Ureter (tissue), 1 donor: ENCODE measurements around the gene RUBCNL. TPM values are rescaled to one million over a fixed set of nuclear protein-coding genes. Genes with fewer than 3 reads are reported as not detected.
"Not testable (repeated sequence)": the region's sequence is repeated elsewhere in the genome, so short reads cannot be mapped to it uniquely, and the experiment has no call there.

ENCODE experiments used
- DNase-seq: peaks from one replicate; pipeline ENCODE4 v3.0.0-alpha.2; 2020; ENCODE audit warnings: low spot score
- total RNA-seq: library from RNA; stranded (reverse); gene quantifications from one replicate; pipeline ENCODE4 v1.2.4, GENCODE V29; 2023
- donor health status: DM: yes; HTN: yes; CAD: no.

Gene RUBCNL, protein sequence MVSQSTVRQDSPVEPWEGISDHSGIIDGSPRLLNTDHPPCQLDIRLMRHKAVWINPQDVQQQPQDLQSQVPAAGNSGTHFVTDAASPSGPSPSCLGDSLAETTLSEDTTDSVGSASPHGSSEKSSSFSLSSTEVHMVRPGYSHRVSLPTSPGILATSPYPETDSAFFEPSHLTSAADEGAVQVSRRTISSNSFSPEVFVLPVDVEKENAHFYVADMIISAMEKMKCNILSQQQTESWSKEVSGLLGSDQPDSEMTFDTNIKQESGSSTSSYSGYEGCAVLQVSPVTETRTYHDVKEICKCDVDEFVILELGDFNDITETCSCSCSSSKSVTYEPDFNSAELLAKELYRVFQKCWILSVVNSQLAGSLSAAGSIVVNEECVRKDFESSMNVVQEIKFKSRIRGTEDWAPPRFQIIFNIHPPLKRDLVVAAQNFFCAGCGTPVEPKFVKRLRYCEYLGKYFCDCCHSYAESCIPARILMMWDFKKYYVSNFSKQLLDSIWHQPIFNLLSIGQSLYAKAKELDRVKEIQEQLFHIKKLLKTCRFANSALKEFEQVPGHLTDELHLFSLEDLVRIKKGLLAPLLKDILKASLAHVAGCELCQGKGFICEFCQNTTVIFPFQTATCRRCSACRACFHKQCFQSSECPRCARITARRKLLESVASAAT
- 4.2 TPM for total RNA-seq

DNA sequence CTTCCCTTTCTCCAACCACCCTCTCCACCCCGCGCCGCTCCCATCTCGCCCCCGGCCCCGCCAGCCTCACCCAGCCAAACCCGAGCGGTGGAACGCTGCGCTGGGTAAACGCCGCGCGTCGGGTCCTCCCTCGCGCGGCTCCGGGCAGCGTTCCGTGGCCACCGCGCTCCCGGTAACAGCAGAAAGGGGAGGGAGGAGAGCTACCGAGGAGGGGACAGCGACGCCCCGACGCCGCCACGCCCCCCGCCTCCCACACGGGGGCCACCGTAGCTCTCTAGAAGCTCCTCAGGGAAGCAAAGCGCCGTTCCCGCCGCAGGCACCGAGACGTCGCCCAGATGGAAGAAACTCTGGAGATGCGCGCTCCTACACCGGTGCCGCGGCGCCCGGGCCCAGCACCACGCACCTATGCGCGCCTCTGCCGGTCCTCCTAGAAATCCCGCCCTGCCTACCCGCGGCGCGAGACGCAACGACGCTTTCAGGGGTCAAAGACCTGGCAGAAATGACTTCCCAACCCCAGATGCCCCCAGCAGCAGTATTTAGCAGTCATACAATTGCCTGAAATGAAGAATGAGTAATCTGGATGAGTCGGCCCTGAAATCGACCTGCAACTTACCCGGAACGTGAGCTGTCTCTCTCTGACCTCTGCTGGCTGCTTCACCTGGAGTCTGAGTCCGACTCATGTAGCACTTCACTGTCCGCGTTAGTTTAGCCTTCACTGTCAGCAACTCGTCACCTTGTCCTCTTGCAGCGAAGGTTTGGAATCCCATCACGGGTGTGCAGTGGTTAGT lies at the start of gene RUBCNL:
RUBCNL (minus strand) TSS at position 189 of the 788 bp plus-strand sequence. CDS start 14,777 bp downstream, outside the sequence.
- no peak for DNase-seq

GRCh38 chr13:46429558-46429957 lies 42.5 kb upstream of the RUBCNL start:
- DNase-seq, result not testable (repeated sequence)

- DNase-seq, result no peak
Measured at GRCh38 chr13:46405457-46405856, 18.4 kb upstream of the RUBCNL start.

DNA sequence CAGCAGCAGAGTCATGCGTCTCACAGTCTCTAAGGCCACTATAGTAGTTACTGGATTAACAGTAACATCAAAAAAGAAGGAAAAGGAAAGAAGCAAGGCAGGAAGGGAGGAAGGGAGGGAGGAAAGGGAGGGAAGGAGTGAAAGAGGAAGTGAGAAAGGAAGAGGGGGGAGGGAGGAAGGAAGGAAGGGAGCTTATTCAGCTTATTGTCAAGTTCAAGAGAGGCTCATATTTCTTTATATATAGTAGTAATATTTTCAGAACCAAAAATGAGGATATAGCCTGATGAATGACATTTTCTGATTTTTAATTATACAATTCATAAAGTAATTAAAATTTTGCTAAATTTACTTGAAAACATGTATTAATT lies 17.7 kb upstream of the RUBCNL start:
- no peak for DNase-seq

- no peak for DNase-seq
Measured at GRCh38 chr13:46403851-46404732, 17.0 kb upstream of the RUBCNL start.

GRCh38 chr13:46402178-46402577 lies 15.1 kb upstream of the RUBCNL start:
- DNase-seq, result no peak

- no peak for DNase-seq
Measured at GRCh38 chr13:46401432-46401831, 14.4 kb upstream of the RUBCNL start.

GRCh38 chr13:46396341-46396740 lies 9.3 kb upstream of the RUBCNL start:
- DNase-seq, result no peak

GRCh38 chr13:46392967-46393366 lies 5.9 kb upstream of the RUBCNL start:
- no peak for DNase-seq

DNA sequence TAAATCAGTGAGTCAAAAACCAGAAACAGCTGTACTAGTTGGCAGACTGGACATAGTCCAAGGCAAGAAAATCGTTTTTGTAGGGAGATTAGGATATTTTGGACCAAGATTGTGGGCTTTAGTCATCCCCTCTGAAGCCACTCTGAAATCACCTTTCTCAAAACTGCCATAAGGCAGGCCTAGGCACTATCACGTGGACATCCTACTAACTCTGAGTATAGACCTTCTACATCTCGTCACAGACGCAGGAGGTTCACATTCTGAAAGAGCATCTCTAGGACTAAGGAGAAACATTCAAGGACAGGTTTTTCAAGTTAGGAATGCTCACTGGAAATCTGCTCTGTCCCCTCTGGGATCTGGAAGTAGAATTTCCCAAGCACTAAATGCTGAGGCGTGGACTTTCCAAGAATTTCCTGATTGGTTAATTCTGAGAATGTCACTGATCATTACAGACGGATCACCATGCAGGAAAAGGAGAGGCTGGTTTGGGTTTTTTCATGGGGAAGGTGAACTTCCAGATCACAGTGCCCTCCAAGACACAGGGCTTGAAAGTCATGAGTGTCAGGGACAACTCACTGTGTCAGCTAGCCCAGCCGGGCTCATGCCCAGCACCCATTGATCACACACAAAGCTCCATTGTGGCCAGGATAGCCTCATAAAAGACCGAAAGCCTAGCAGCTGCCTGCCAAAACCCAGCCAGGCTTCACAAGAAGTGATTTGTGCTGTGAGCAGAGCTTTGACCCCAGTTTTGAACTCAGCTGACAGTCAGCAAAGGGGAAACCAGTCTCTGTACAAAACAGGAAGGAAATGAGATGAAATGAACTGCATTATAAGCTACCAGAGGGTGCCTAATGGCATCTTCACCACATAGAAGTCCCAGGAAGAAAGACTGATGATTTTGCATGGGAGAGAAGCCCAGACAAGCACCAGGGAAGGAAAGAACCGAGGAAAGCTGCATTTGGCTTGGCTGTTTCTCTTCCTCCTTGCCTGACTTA lies 2.7 kb upstream of the RUBCNL start:
- no peak for DNase-seq

- no peak for DNase-seq
Measured at GRCh38 chr13:46388846-46389245, 1.8 kb upstream of the RUBCNL start.

DNA sequence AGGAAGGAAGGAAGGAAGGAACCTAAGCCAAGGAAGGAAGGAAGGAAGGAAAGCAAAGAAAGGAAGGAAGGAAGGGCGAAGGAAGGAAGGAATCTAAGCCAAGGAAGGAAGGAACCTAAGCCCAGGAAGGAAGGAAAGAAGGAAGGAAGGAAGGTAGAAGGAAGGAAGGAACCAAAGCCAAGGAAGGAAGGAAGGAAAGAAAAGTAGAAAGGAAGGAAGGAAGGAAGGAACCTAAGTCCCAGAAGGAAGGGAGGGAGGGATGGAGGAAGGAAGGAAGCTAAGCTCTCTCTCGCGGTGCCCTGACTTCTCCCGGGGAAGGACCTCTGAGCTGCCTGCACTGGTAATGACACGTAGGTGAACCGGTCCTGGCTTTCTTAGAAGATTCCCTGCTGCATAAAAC lies 1.3 kb upstream of the RUBCNL start:
- no peak for DNase-seq

- no peak for DNase-seq
Measured at GRCh38 chr13:46386392-46387063, 524 bp downstream of the RUBCNL start.

DNA sequence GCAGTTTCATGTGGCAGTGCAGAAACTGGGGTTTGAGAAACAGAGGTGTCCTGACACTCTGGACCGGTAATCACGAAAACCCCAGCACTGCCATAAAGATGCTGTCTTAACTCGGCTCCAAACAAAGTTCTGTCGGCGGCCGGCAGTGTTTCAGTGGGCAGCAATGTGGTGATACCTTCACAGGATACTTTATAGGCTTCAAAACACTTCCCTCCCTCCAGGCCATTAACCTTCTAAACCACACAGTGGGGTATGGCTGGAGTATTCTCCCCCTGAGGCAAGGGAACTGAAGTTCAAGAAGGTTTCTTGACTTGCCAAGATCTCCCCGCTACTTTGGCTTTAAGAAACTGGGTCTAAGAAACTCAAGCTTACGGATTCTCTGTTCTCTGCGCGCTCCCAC lies 1.1 kb downstream of the RUBCNL start:
- DNase-seq, result no peak

DNA sequence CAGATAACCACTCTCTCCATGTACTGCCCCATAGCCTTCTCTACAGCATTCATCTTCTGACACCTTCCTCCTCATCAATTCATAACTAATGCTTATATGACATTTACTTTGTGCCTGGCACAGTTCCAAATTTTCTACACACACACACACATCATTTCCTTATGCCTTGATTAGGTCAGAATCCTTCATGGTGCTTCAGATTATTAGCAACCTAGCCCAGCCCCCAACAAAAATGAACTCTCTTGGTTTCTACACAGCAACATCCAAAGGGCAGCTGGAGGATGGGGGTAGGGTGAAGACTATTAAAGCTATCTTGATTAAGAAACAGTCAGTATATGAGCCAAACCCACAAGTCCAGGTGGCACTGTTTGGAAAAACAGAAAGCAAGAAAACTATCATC lies 3.7 kb downstream of the RUBCNL start:
- DNase-seq, result no peak

DNA sequence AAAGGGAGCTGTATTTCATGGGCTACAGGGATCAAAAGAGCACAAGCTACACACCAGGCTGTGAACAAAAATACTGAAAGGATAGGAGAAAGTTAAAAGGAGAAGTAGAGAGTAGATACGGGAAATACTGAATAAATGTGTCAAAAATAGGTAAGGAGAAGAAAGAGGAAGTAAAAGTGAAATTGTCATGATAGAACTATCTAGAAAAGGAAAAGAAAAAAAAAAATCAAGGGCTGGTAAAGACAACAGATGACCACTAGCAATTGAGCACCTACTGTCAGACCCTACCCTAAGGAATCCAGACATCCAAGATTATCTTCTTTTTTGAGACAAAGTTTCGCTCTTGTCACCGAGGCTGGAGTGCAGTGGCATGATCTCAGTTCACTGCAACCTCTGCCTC lies 4.8 kb downstream of the RUBCNL start:
- DNase-seq, result no peak

DNA sequence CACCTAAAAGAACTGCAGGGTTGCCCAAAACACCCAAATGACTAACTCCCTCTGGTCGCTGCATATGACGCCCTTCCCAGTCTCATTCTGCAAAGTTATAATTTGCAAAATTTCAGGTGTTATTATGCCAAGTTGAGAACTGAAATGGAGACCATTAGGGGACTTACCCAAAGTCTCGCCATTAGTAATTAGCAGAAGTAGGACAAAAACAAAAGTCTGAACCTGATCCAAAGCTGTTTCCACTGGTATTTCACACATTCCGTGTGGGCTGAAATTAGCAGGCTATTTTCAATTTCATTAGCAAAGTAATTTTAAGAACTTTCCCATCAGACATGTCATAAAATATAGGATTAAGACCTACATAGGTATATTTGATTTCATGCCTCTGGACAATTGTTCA lies 6.8 kb downstream of the RUBCNL start:
- no peak for DNase-seq

DNA sequence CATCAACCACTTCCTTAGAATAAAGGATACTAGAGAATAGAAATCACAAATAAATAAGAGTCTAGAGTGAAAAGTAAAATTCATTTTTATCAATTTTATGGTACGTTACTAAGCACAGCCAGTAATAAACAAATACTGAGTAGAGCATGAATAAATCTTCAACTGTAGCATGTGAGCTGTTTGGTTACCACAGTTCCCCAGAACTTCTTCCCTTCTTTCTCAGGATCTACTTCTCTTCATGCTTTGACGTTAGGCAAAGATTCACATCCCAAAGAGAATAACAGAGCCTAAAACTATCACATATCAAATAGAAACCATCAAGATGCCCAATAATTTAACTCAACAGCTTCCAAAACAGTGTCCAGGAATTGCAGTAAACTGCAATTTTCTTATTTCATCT lies 7.4 kb downstream of the RUBCNL start:
- no peak for DNase-seq

DNA sequence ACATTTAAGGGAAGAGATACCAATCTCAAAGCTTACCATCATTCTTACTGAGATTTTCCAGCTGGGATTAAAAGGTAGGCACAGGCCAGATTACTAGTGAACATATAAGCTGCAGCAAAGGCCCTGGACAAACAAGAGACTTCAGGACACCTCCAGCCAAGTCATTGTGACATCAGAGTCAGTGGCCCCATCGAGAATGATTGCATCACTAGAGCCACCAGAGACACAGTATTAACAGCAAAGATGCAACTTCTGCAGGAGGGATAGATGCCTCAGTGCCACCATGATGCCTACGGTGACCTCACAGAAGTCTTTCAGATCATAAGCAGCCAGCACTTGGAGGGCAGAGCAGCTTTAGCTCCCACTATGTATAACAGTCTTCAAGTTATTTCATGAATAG lies 8.6 kb downstream of the RUBCNL start:
- no peak for DNase-seq

- no peak for DNase-seq
Measured at GRCh38 chr13:46377554-46377953, 9.5 kb downstream of the RUBCNL start.
